Neural cell (in vitro differentiated cells): Measurements from ENCODE around the gene SSTR1. TPM values are rescaled to one million over a fixed set of nuclear protein-coding genes. Genes with fewer than 3 reads are reported as not detected.
A peak's percentile ranks its signal among the peaks of the same experiment; 100 is the strongest.

ENCODE experiments used
- H2AFZ ChIP-seq: fragments of 200-600, 300-800 bp; sonication (generic), shearing (Covaris generic); 2 replicates; pipeline ENCODE4 v1.6.0; 2014; ENCODE audit warnings: low read depth, mild to moderate bottlenecking, antibody characterized with exemption, low read length, moderate library complexity
- H3F3A ChIP-seq: fragments of 200-600 bp; shearing (Covaris generic); 2 replicates; pipeline ENCODE4 v1.6.1; 2016; ENCODE audit warnings: mild to moderate bottlenecking, moderate library complexity, mixed read lengths, antibody characterized with exemption, low read length; ENCODE audit not compliant: insufficient read depth, poor library complexity, severe bottlenecking
- H3K27ac ChIP-seq: fragments of 200-600, 300-800 bp; sonication (generic), shearing (Covaris generic); 2 replicates; pipeline ENCODE4 v1.5.1; 2014; ENCODE audit warnings: mild to moderate bottlenecking, low read length, moderate library complexity
- H3K27me3 ChIP-seq: fragments of 300-800, 200-600 bp; sonication (generic), shearing (Covaris generic); 2 replicates; pipeline ENCODE4 v1.6.0; 2014; ENCODE audit warnings: mild to moderate bottlenecking, low read depth, low read length, moderate library complexity; ENCODE audit not compliant: insufficient read depth
- H3K36me3 ChIP-seq: fragments of 300-800, 200-600 bp; sonication (generic), shearing (Covaris generic); 2 replicates; pipeline ENCODE4 v1.5.1; 2014; ENCODE audit warnings: mild to moderate bottlenecking, antibody characterized with exemption, low read length, moderate library complexity; ENCODE audit not compliant: insufficient read depth
- H3K4me2 ChIP-seq: fragments of 300-800, 200-600 bp; sonication (generic), shearing (Covaris generic); 2 replicates; pipeline ENCODE4 v1.6.0; 2014; ENCODE audit warnings: mild to moderate bottlenecking, low read length
- H3K4me3 ChIP-seq: fragments of 300-800, 200-600 bp; sonication (generic), shearing (Covaris generic); 2 replicates; pipeline ENCODE4 v1.5.1; 2014; ENCODE audit warnings: mild to moderate bottlenecking, low read length, moderate library complexity
- H3K79me2 ChIP-seq: fragments of 200-600 bp; shearing (Covaris generic); replicated peaks from 2 replicates; pipeline ENCODE4 v1.6.0; 2014; ENCODE audit warnings: mild to moderate bottlenecking, low read length, moderate library complexity; ENCODE audit not compliant: insufficient read depth
- H3K9ac ChIP-seq: fragments of 300-800, 200-600 bp; sonication (generic), shearing (Covaris generic); 2 replicates; pipeline ENCODE4 v1.6.1; 2016; ENCODE audit warnings: mild to moderate bottlenecking, low read length, mixed read lengths
- H3K9me2 ChIP-seq: fragments of 200-600 bp; shearing (Covaris generic); 2 replicates; pipeline ENCODE4 v1.6.1; 2016; ENCODE audit warnings: mild to moderate bottlenecking, low read length, mixed read lengths; ENCODE audit not compliant: insufficient read depth
- H3K9me3 ChIP-seq: fragments of 200-600, 300-800 bp; sonication (generic), shearing (Covaris generic); 2 replicates; pipeline ENCODE4 v1.6.1; 2016; ENCODE audit warnings: mild to moderate bottlenecking, mixed run types, low read length, moderate library complexity, mixed read lengths
- H4K20me1 ChIP-seq: fragments of 200-600 bp; shearing (Covaris generic); 2 replicates; pipeline ENCODE4 v1.6.1; 2016; ENCODE audit warnings: mild to moderate bottlenecking, mixed run types; ENCODE audit not compliant: insufficient read depth
- CTCF ChIP-seq: fragments of 450-650 bp; IDR thresholded peaks from 2 replicates; pipeline ENCODE4 v1.5.1; 2014; ENCODE audit warnings: antibody characterized with exemption, mild to moderate bottlenecking, moderate library complexity; ENCODE audit not compliant: poor library complexity, severe bottlenecking
- EP300 ChIP-seq: fragments of 450-650 bp; conservative IDR thresholded peaks from 2 replicates; pipeline ENCODE4 v1.6.1; 2014; ENCODE audit warnings: antibody characterized with exemption, mild to moderate bottlenecking, moderate library complexity; ENCODE audit not compliant: poor library complexity, severe bottlenecking
- EZH2 ChIP-seq: fragments of 200-600, 300-800 bp; shearing (Covaris generic), sonication (generic); IDR thresholded peaks from 2 replicates; pipeline ENCODE4 v1.6.1; 2014; ENCODE audit warnings: antibody characterized with exemption, low read length, borderline replicate concordance, mild to moderate bottlenecking; ENCODE audit not compliant: insufficient read depth, poor library complexity, severe bottlenecking
- MXI1 ChIP-seq: fragments of 450-650 bp; conservative IDR thresholded peaks from 2 replicates; pipeline ENCODE4 v1.6.1; 2014; ENCODE audit warnings: antibody characterized with exemption, mild to moderate bottlenecking; ENCODE audit not compliant: poor library complexity, severe bottlenecking
- POLR2AphosphoS5 ChIP-seq: IDR thresholded peaks from 2 replicates; pipeline ENCODE4 v1.6.1; 2012
- RAD21 ChIP-seq: fragments of 450-650 bp; conservative IDR thresholded peaks from 2 replicates; pipeline ENCODE4 v1.6.1; 2014; ENCODE audit warnings: antibody characterized with exemption, mild to moderate bottlenecking, moderate library complexity
- REST ChIP-seq: IDR thresholded peaks from 2 replicates; pipeline ENCODE4 v1.6.1; 2012; ENCODE audit warnings: borderline replicate concordance
- SMC3 ChIP-seq: fragments of 450-650 bp; conservative IDR thresholded peaks from 2 replicates; pipeline ENCODE4 v1.6.1; 2014; ENCODE audit warnings: antibody characterized with exemption, mild to moderate bottlenecking, moderate library complexity; ENCODE audit not compliant: poor library complexity
- TAF1 ChIP-seq: IDR thresholded peaks from 2 replicates; pipeline ENCODE4 v1.6.1; 2012; ENCODE audit warnings: low read depth
- polyA plus RNA-seq: library from polyadenylated mRNA; depleted of rRNA; stranded (reverse); fragments of >200 nt; gene quantifications from 2 replicates; pipeline ENCODE4 v1.2.3, GENCODE V29; 2014

Gene SSTR1
- polyA plus RNA-seq, 1 donor from 2014 or later = 2.4 TPM

GRCh38 chr14:38248321-38249028 lies 40.8 kb downstream of the SSTR1 start:
- H3F3A ChIP-seq = no peaks in the 10 kb centered on the region
- H3K36me3 ChIP-seq = no peaks in the 10 kb centered on the region
- no peaks in the 10 kb centered on the region for H3K9me2 ChIP-seq
- no peak overlapping the region for H3K27ac ChIP-seq
- H3K4me3 ChIP-seq = no peak overlapping the region
- no peaks in the 10 kb centered on the region for H4K20me1 ChIP-seq
- no peaks in the 10 kb centered on the region for H3K79me2 ChIP-seq
- no peak overlapping the region for H2AFZ ChIP-seq
- TF ChIP-seq SMC3 = no peak
- TF ChIP-seq CTCF = peak; percentile 17
- no peak for TF ChIP-seq EZH2
- no peak for TF ChIP-seq EP300
- H3K9ac ChIP-seq = no peak overlapping the region
- no peak overlapping the region for H3K4me2 ChIP-seq
- H3K9me3 ChIP-seq = no peaks in the 10 kb centered on the region
- peaks cover 5% of the 10 kb centered on the region for H3K27me3 ChIP-seq

GRCh38 chr14:38250331-38250730 lies 42.6 kb downstream of the SSTR1 start:
- H3K27me3 ChIP-seq = peaks cover 23% of the 10 kb centered on the region
- no peak overlapping the region for H3K27ac ChIP-seq
- no peak overlapping the region for H3K9ac ChIP-seq
- no peak for TF ChIP-seq CTCF
- TF ChIP-seq REST = no peak
- TF ChIP-seq SMC3 = no peak
- no peak for TF ChIP-seq POLR2AphosphoS5
- TF ChIP-seq TAF1 = no peak
- no peak for TF ChIP-seq EP300
- no peak for TF ChIP-seq EZH2
- no peak for TF ChIP-seq RAD21
- no peak for TF ChIP-seq MXI1
- H3K4me2 ChIP-seq = no peak overlapping the region
- H3K4me3 ChIP-seq = no peak overlapping the region
- no peaks in the 10 kb centered on the region for H4K20me1 ChIP-seq
- no peaks in the 10 kb centered on the region for H3K79me2 ChIP-seq
- H3K9me3 ChIP-seq = peaks cover 9% of the 10 kb centered on the region
- no peaks in the 10 kb centered on the region for H3K9me2 ChIP-seq
- no peaks in the 10 kb centered on the region for H3K36me3 ChIP-seq
- H3F3A ChIP-seq = no peaks in the 10 kb centered on the region
- no peak overlapping the region for H2AFZ ChIP-seq
